Measurements from ENCODE around the gene GLUL.

- no peak for TF ChIP-seq POLR2A (IDR thresholded peaks at IDR 0.05)
- TF ChIP-seq CTCF (IDR thresholded peaks at IDR 0.05): no peak
These were observed 9.4 kb downstream of the GLUL start for GRCh38 chr1:182381962-182382819.
